WTC11 (cell line): ENCODE data around the gene NPAS2. TPM values are rescaled to one million over a fixed set of nuclear protein-coding genes. Genes with fewer than 3 reads are reported as not detected.

Source experiments
- CBFB ChIP-seq: sonication (generic); formaldehyde crosslinking; IDR thresholded peaks from 2 replicates; pipeline ENCODE4 v1.8.1; 2022; ENCODE audit warnings: mild to moderate bottlenecking, low read depth, missing genetic modification reagents
- IRF2 ChIP-seq: sonication (generic); formaldehyde crosslinking; IDR thresholded peaks from 2 replicates; pipeline ENCODE4 v1.8.0; 2022; ENCODE audit warnings: low read depth, missing genetic modification reagents, borderline replicate concordance
- JUN ChIP-seq: sonication (generic); formaldehyde crosslinking; IDR thresholded peaks from 2 replicates; pipeline ENCODE4 v1.8.0; 2023; ENCODE audit warnings: mild to moderate bottlenecking, missing genetic modification reagents
- KAT7 ChIP-seq: sonication (generic); formaldehyde crosslinking; IDR thresholded peaks from 2 replicates; pipeline ENCODE4 v1.8.1; 2023; ENCODE audit warnings: missing genetic modification reagents, mild to moderate bottlenecking, borderline replicate concordance
- MYBL2 ChIP-seq: sonication (generic); formaldehyde crosslinking; IDR thresholded peaks from 2 replicates; pipeline ENCODE4 v1.8.1; 2023; ENCODE audit warnings: mild to moderate bottlenecking, moderate library complexity, missing genetic modification reagents
- NR1H2 ChIP-seq: sonication (generic); formaldehyde crosslinking; IDR thresholded peaks from 2 replicates; pipeline ENCODE4 v1.9.0; 2021; ENCODE audit warnings: mild to moderate bottlenecking, moderate library complexity, missing genetic modification reagents
- NR2C2 ChIP-seq: sonication (generic); formaldehyde crosslinking; IDR thresholded peaks from 2 replicates; pipeline ENCODE4 v1.8.0; 2022; ENCODE audit warnings: mild to moderate bottlenecking, missing genetic modification reagents
- OVOL2 ChIP-seq: fragments of 250-450 bp; sonication (Bioruptor Pico); IDR thresholded peaks from 2 replicates; pipeline ENCODE4 v1.9.0; 2021; ENCODE audit warnings: mild to moderate bottlenecking, borderline replicate concordance
- ZNF317 ChIP-seq: sonication (generic); formaldehyde crosslinking; IDR thresholded peaks from 2 replicates; pipeline ENCODE4 v1.8.1; 2023; ENCODE audit warnings: low read depth, mild to moderate bottlenecking, moderate library complexity, missing genetic modification reagents, borderline replicate concordance
- ZNF416 ChIP-seq: fragments of 250-450 bp; sonication (Bioruptor Pico); IDR thresholded peaks from 2 replicates; pipeline ENCODE4 v1.9.0; 2021; ENCODE audit warnings: mild to moderate bottlenecking, inconsistent platforms
- total RNA-seq: library from RNA; stranded (reverse); gene quantifications from 3 replicates; pipeline ENCODE4 v1.2.3, GENCODE V29; 2021
- TF ChIP-seq, protein P1 (sequence below): fragments of 250-450 bp; sonication (Bioruptor Pico); conservative IDR thresholded peaks from 2 replicates; pipeline ENCODE4 v1.9.0; 2021; ENCODE audit warnings: mild to moderate bottlenecking
- TF ChIP-seq, protein P2 (sequence below): sonication (generic); formaldehyde crosslinking; IDR thresholded peaks from 2 replicates; pipeline ENCODE4 v1.8.1; 2022; ENCODE audit warnings: missing genetic modification reagents, borderline replicate concordance
- TF ChIP-seq, protein P3 (sequence below): sonication (generic); formaldehyde crosslinking; IDR thresholded peaks from 2 replicates; pipeline ENCODE4 v1.8.0; 2023; ENCODE audit warnings: missing genetic modification reagents, mild to moderate bottlenecking, borderline replicate concordance
- TF ChIP-seq, protein P4 (sequence below): fragments of 250-450 bp; sonication (Bioruptor Pico); IDR thresholded peaks from 2 replicates; pipeline ENCODE4 v1.9.0; 2021; ENCODE audit warnings: mild to moderate bottlenecking
- TF ChIP-seq, protein P5 (sequence below): sonication (generic); formaldehyde crosslinking; conservative IDR thresholded peaks from 2 replicates; pipeline ENCODE4 v1.8.1; 2023; ENCODE audit warnings: mild to moderate bottlenecking, low read depth, missing genetic modification reagents, moderate library complexity
- TF ChIP-seq, protein P6 (sequence below): fragments of 250-450 bp; sonication (Bioruptor Pico); IDR thresholded peaks from 2 replicates; pipeline ENCODE4 v1.8.0; 2021; ENCODE audit warnings: mild to moderate bottlenecking
- TF ChIP-seq, protein P7 (sequence below): sonication (generic); formaldehyde crosslinking; IDR thresholded peaks from 2 replicates; pipeline ENCODE4 v1.8.0; 2022; ENCODE audit warnings: mild to moderate bottlenecking, missing genetic modification reagents
- TF ChIP-seq, protein P8 (sequence below): sonication (generic); formaldehyde crosslinking; IDR thresholded peaks from 2 replicates; pipeline ENCODE4 v1.8.0; 2022; ENCODE audit warnings: mild to moderate bottlenecking, missing genetic modification reagents

The NPAS2 gene
- total RNA-seq, 1 experiment from 2014 or later: 2.6 TPM

DNA sequence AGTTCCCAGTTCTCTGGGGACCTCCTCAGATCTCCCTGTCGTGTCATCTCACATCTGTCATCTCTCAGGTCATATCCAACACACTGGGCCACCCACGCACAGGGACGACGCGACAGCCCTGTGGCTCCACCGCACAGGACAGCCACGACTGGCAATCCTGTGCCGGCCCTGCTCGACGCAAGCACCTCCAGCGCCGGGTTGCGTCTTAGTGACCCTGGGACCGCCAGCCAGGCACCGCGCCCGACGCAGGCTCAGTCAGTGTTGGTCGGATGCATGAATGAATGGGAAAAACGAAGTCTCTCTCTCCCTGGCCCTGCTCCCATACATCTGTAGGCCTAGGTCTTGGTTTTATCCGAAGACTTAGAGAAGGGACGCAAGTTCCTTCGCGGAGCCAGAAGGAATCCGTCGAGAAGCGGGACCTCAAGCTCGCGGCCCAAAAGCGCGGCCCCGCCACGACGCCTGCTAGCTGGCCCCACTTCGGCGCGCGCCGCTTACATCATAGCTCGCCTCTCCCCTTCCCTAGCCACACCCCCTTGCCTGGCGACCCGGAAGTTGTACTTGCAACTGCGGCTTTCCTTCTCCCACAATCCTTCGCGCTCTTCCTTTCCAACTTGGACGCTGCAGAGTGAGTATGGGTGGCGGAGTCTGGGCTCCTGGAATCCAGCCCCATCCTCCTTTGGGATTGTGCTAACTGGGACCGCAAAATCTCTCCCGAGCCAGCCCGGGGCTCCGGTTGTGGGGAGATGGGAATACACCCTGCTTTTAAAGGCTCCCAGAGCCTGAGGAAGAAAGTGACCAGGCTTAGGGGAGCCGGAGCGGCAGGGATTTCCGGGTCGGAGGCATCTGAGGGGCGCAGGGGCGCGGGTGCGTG, 182.0 kb downstream of the NPAS2 start, which contains the start of gene RPL31 (continued):
- TF ChIP-seq ZNF317 (CRISPR knock-in tag) (no peak), CBFB (CRISPR knock-in tag) (no peak), KAT7 (peak; percentile 54; the same call in 1 of the 2 replicates), NR1H2 (CRISPR knock-in tag) (peak; percentile 47; the same call in 1 of the 2 replicates), JUN (peak; percentile 93), NR2C2 (CRISPR knock-in tag) (peak; percentile 93), OVOL2 (no peak), IRF2 (no peak), MYBL2 (no peak; the same call in 1 of the 2 replicates), ZNF416 (CRISPR knock-in tag) (no peak)
- TF ChIP-seq, protein P1, sequence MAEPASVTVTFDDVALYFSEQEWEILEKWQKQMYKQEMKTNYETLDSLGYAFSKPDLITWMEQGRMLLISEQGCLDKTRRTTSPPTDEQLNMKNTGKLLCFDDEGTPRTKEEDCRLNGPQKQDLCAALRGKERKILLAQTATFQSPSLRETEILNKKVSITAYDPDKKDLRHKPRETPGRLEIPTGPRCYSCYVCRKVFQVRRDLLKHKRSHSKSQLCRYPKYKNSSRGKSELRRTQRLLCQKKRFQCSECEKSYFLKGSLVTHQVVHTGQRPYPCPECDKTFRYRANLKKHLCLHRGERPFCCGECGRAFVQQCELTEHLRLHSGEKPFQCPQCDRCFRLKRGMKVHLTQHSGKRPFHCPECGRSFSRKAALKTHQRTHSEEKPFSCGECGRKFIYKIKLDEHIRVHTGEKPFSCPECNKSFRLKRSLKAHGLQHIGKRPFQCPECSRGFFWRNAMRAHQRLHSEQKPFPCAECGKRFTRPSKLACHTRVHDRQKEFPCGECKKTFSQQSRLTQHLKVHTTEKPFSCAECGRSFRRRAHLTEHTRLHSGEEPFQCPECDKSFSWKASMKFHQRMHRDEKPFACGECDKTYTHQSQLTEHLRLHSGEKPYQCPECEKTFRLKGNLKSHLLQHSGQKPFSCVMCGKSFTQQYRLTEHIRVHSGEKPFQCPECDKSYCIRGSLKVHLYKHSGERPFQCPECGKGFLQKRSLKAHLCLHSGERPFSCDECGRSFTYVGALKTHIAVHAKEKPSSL (CRISPR knock-in tag): no peak
- TF ChIP-seq, protein P2, sequence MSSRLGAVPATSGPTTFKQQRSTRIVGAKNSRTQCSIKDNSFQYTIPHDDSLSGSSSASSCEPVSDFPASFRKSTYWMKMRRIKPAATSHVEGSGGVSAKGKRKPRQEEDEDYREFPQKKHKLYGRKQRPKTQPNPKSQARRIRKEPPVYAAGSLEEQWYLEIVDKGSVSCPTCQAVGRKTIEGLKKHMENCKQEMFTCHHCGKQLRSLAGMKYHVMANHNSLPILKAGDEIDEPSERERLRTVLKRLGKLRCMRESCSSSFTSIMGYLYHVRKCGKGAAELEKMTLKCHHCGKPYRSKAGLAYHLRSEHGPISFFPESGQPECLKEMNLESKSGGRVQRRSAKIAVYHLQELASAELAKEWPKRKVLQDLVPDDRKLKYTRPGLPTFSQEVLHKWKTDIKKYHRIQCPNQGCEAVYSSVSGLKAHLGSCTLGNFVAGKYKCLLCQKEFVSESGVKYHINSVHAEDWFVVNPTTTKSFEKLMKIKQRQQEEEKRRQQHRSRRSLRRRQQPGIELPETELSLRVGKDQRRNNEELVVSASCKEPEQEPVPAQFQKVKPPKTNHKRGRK (CRISPR knock-in tag): no peak
- TF ChIP-seq, protein P3, sequence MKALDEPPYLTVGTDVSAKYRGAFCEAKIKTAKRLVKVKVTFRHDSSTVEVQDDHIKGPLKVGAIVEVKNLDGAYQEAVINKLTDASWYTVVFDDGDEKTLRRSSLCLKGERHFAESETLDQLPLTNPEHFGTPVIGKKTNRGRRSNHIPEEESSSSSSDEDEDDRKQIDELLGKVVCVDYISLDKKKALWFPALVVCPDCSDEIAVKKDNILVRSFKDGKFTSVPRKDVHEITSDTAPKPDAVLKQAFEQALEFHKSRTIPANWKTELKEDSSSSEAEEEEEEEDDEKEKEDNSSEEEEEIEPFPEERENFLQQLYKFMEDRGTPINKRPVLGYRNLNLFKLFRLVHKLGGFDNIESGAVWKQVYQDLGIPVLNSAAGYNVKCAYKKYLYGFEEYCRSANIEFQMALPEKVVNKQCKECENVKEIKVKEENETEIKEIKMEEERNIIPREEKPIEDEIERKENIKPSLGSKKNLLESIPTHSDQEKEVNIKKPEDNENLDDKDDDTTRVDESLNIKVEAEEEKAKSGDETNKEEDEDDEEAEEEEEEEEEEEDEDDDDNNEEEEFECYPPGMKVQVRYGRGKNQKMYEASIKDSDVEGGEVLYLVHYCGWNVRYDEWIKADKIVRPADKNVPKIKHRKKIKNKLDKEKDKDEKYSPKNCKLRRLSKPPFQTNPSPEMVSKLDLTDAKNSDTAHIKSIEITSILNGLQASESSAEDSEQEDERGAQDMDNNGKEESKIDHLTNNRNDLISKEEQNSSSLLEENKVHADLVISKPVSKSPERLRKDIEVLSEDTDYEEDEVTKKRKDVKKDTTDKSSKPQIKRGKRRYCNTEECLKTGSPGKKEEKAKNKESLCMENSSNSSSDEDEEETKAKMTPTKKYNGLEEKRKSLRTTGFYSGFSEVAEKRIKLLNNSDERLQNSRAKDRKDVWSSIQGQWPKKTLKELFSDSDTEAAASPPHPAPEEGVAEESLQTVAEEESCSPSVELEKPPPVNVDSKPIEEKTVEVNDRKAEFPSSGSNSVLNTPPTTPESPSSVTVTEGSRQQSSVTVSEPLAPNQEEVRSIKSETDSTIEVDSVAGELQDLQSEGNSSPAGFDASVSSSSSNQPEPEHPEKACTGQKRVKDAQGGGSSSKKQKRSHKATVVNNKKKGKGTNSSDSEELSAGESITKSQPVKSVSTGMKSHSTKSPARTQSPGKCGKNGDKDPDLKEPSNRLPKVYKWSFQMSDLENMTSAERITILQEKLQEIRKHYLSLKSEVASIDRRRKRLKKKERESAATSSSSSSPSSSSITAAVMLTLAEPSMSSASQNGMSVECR (CRISPR knock-in tag): peak; percentile 92; the same call in 1 of the 2 replicates
- TF ChIP-seq, protein P4, sequence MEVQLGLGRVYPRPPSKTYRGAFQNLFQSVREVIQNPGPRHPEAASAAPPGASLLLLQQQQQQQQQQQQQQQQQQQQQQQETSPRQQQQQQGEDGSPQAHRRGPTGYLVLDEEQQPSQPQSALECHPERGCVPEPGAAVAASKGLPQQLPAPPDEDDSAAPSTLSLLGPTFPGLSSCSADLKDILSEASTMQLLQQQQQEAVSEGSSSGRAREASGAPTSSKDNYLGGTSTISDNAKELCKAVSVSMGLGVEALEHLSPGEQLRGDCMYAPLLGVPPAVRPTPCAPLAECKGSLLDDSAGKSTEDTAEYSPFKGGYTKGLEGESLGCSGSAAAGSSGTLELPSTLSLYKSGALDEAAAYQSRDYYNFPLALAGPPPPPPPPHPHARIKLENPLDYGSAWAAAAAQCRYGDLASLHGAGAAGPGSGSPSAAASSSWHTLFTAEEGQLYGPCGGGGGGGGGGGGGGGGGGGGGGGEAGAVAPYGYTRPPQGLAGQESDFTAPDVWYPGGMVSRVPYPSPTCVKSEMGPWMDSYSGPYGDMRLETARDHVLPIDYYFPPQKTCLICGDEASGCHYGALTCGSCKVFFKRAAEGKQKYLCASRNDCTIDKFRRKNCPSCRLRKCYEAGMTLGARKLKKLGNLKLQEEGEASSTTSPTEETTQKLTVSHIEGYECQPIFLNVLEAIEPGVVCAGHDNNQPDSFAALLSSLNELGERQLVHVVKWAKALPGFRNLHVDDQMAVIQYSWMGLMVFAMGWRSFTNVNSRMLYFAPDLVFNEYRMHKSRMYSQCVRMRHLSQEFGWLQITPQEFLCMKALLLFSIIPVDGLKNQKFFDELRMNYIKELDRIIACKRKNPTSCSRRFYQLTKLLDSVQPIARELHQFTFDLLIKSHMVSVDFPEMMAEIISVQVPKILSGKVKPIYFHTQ: no peak
- TF ChIP-seq, protein P5, sequence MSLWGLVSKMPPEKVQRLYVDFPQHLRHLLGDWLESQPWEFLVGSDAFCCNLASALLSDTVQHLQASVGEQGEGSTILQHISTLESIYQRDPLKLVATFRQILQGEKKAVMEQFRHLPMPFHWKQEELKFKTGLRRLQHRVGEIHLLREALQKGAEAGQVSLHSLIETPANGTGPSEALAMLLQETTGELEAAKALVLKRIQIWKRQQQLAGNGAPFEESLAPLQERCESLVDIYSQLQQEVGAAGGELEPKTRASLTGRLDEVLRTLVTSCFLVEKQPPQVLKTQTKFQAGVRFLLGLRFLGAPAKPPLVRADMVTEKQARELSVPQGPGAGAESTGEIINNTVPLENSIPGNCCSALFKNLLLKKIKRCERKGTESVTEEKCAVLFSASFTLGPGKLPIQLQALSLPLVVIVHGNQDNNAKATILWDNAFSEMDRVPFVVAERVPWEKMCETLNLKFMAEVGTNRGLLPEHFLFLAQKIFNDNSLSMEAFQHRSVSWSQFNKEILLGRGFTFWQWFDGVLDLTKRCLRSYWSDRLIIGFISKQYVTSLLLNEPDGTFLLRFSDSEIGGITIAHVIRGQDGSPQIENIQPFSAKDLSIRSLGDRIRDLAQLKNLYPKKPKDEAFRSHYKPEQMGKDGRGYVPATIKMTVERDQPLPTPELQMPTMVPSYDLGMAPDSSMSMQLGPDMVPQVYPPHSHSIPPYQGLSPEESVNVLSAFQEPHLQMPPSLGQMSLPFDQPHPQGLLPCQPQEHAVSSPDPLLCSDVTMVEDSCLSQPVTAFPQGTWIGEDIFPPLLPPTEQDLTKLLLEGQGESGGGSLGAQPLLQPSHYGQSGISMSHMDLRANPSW (CRISPR knock-in tag): no peak
- TF ChIP-seq, protein P6, sequence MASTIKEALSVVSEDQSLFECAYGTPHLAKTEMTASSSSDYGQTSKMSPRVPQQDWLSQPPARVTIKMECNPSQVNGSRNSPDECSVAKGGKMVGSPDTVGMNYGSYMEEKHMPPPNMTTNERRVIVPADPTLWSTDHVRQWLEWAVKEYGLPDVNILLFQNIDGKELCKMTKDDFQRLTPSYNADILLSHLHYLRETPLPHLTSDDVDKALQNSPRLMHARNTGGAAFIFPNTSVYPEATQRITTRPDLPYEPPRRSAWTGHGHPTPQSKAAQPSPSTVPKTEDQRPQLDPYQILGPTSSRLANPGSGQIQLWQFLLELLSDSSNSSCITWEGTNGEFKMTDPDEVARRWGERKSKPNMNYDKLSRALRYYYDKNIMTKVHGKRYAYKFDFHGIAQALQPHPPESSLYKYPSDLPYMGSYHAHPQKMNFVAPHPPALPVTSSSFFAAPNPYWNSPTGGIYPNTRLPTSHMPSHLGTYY (CRISPR knock-in tag): no peak
- TF ChIP-seq, protein P7, sequence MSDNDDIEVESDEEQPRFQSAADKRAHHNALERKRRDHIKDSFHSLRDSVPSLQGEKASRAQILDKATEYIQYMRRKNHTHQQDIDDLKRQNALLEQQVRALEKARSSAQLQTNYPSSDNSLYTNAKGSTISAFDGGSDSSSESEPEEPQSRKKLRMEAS (CRISPR knock-in tag): peak; percentile 99
- TF ChIP-seq, protein P8, sequence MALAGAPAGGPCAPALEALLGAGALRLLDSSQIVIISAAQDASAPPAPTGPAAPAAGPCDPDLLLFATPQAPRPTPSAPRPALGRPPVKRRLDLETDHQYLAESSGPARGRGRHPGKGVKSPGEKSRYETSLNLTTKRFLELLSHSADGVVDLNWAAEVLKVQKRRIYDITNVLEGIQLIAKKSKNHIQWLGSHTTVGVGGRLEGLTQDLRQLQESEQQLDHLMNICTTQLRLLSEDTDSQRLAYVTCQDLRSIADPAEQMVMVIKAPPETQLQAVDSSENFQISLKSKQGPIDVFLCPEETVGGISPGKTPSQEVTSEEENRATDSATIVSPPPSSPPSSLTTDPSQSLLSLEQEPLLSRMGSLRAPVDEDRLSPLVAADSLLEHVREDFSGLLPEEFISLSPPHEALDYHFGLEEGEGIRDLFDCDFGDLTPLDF (CRISPR knock-in tag): 0 out of 2 replicates have a peak, but pooled peaks have one; percentile 28
